Mesenchymal stem cell (in vitro differentiated cells and primary cell): ENCODE measurements around the gene MAPK8IP2.

ENCODE experiments used
- DNase-seq: peaks from one replicate; pipeline ENCODE4 v3.0.0-alpha.2; 2013
- H2AFZ ChIP-seq: one replicate; pipeline ENCODE4 v1.6.1; 2013; ENCODE audit warnings: low read depth, mild to moderate bottlenecking, control low read depth, inconsistent platforms, low read length, moderate library complexity
- H2AK5ac ChIP-seq: 2 replicates; pipeline ENCODE4 v1.6.1; 2013; ENCODE audit warnings: low read length, moderate library complexity, mild to moderate bottlenecking, inconsistent platforms; ENCODE audit not compliant: severe bottlenecking
- H2BK120ac ChIP-seq: one replicate; pipeline ENCODE4 v1.6.1; 2013; ENCODE audit warnings: low read depth, mild to moderate bottlenecking, inconsistent platforms, low read length, moderate library complexity
- H2BK12ac ChIP-seq, 2 experiments: one replicate each; pipeline ENCODE4 v1.6.1; 2013; ENCODE audit warnings: inconsistent platforms in 2 of 2, low read length in 2 of 2, mild to moderate bottlenecking in 2 of 2, moderate library complexity in 2 of 2, control low read depth in 1 of 2
- H2BK15ac ChIP-seq: one replicate; pipeline ENCODE4 v1.6.1; 2013; ENCODE audit warnings: mild to moderate bottlenecking, low read depth, inconsistent platforms; ENCODE audit not compliant: poor library complexity, severe bottlenecking
- H2BK5ac ChIP-seq: 2 replicates; pipeline ENCODE4 v1.6.1; 2013; ENCODE audit warnings: low read depth, mild to moderate bottlenecking, low read length, control low read depth, inconsistent platforms; ENCODE audit not compliant: poor library complexity, severe bottlenecking
- H3K14ac ChIP-seq, 2 experiments: one replicate each; pipeline ENCODE4 v1.6.1; 2013; ENCODE audit warnings: inconsistent platforms in 2 of 2, low read length in 2 of 2, control low read depth in 1 of 2, mild to moderate bottlenecking in 1 of 2, moderate library complexity in 1 of 2
- H3K18ac ChIP-seq, 2 experiments: one replicate each; pipeline ENCODE4 v1.6.1; 2013; ENCODE audit warnings: inconsistent platforms in 2 of 2, low read length in 2 of 2, control low read depth in 1 of 2, low read depth in 1 of 2, mild to moderate bottlenecking in 1 of 2
- H3K23ac ChIP-seq, 2 experiments: one replicate each; pipeline ENCODE4 v1.6.1; 2013; ENCODE audit warnings: inconsistent platforms in 2 of 2, low read length in 2 of 2, mild to moderate bottlenecking in 2 of 2, moderate library complexity in 2 of 2, control low read depth in 1 of 2
- H3K27ac ChIP-seq: 2 replicates; pipeline ENCODE4 v1.5.1; 2013; ENCODE audit warnings: mild to moderate bottlenecking, moderate library complexity, low read length, control low read depth, inconsistent platforms; ENCODE audit not compliant: poor library complexity, severe bottlenecking
- H3K27me3 ChIP-seq, 2 experiments: 2 replicates each; pipeline versions ENCODE4 v1.6.1 to v1.7.0; 2013; ENCODE audit warnings: low read length in 2 of 2, mild to moderate bottlenecking in 2 of 2, moderate library complexity in 2 of 2, control low read depth in 1 of 2, inconsistent platforms in 1 of 2; ENCODE audit not compliant: control insufficient read depth in 1 of 2, insufficient read depth in 1 of 2
- H3K36me3 ChIP-seq, 2 experiments: 2 replicates each; pipeline versions ENCODE4 v1.6.1 to v1.7.0; 2013; ENCODE audit warnings: low read length in 2 of 2, control low read depth in 1 of 2, inconsistent platforms in 1 of 2, low read depth in 1 of 2, mild to moderate bottlenecking in 1 of 2; ENCODE audit not compliant: insufficient read depth in 2 of 2, control insufficient read depth in 1 of 2
- H3K4ac ChIP-seq, 2 experiments: one replicate each; pipeline ENCODE4 v1.6.1; 2013; ENCODE audit warnings: inconsistent platforms in 2 of 2, low read length in 2 of 2, mild to moderate bottlenecking in 2 of 2, moderate library complexity in 2 of 2, control low read depth in 1 of 2, low read depth in 1 of 2
- H3K4me1 ChIP-seq: 2 replicates; pipeline ENCODE4 v1.6.1; 2013; ENCODE audit warnings: low read depth, low read length, control low read depth; ENCODE audit not compliant: control insufficient read depth, insufficient read depth
- H3K4me2 ChIP-seq: 2 replicates; pipeline ENCODE4 v1.6.1; 2013; ENCODE audit warnings: low read length, mild to moderate bottlenecking, inconsistent platforms; ENCODE audit not compliant: poor library complexity, severe bottlenecking
- H3K4me3 ChIP-seq, 2 experiments: 2 replicates each; pipeline versions ENCODE4 v1.5.1 to v1.7.0; 2013; ENCODE audit warnings: low read length in 2 of 2, mild to moderate bottlenecking in 2 of 2, control low read depth in 1 of 2, low read depth in 1 of 2; ENCODE audit not compliant: insufficient read depth in 1 of 2
- H3K79me1 ChIP-seq: replicated peaks from 2 replicates; pipeline ENCODE4 v1.6.1; 2013; ENCODE audit warnings: mild to moderate bottlenecking, control low read depth, low read length, inconsistent platforms; ENCODE audit not compliant: poor library complexity, severe bottlenecking
- H3K9ac ChIP-seq: 2 replicates; pipeline ENCODE4 v1.7.0; 2013; ENCODE audit warnings: mild to moderate bottlenecking, low read length, moderate library complexity
- H3K9me3 ChIP-seq: 2 replicates; pipeline ENCODE4 v1.7.0; 2013; ENCODE audit warnings: mild to moderate bottlenecking, low read length; ENCODE audit not compliant: control insufficient read depth
- H4K8ac ChIP-seq: one replicate; pipeline ENCODE4 v1.6.1; 2013; ENCODE audit warnings: inconsistent platforms, mild to moderate bottlenecking, low read length, moderate library complexity
- H4K91ac ChIP-seq: one replicate; pipeline ENCODE4 v1.6.1; 2013; ENCODE audit warnings: mild to moderate bottlenecking, low read length, inconsistent platforms
- WGBS: methylation state at CpG from one replicate; pipeline ENCODE4 v1.1.7; 2013; ENCODE audit warnings: mixed read lengths; 5-methylcytosine and 5-hydroxymethylcytosine counted together

The MAPK8IP2 gene

GRCh38 chr22:50595189-50595588 is 5.4 kb upstream of the MAPK8IP2 start:
- no peak overlapping the region for H3K4ac ChIP-seq
- peaks cover 0 to 3% of the 10 kb centered on the region in 2 experiments for H3K36me3 ChIP-seq
- no peak overlapping the region for H2BK12ac ChIP-seq
- no peak overlapping the region for H2AFZ ChIP-seq
- no peak overlapping the region for H3K4me2 ChIP-seq
- H3K79me1 ChIP-seq: no peaks in the 10 kb centered on the region
- peaks cover 5% of the 10 kb centered on the region for H3K4me1 ChIP-seq
- no peak overlapping the region for H3K14ac ChIP-seq
- no peak overlapping the region for H3K18ac ChIP-seq
- no peak for DNase-seq
- H2BK120ac ChIP-seq: no peak overlapping the region
- no peak overlapping the region for H3K9ac ChIP-seq
- H3K27ac ChIP-seq: no peak overlapping the region
- H4K8ac ChIP-seq: no peak overlapping the region
- no peaks in the 10 kb centered on the region for H3K9me3 ChIP-seq
- no peak overlapping the region for H2BK15ac ChIP-seq
- H3K4me3 ChIP-seq: no peak overlapping the region
- H2AK5ac ChIP-seq: no peak overlapping the region
- no peak overlapping the region for H4K91ac ChIP-seq
- no peak overlapping the region for H3K23ac ChIP-seq
- H3K27me3 ChIP-seq: peaks cover 12 to 22% of the 10 kb centered on the region in 2 experiments
- no peak overlapping the region for H2BK5ac ChIP-seq
- 81% methylated on average over 3 of the region's 3 CpGs for WGBS

DNA sequence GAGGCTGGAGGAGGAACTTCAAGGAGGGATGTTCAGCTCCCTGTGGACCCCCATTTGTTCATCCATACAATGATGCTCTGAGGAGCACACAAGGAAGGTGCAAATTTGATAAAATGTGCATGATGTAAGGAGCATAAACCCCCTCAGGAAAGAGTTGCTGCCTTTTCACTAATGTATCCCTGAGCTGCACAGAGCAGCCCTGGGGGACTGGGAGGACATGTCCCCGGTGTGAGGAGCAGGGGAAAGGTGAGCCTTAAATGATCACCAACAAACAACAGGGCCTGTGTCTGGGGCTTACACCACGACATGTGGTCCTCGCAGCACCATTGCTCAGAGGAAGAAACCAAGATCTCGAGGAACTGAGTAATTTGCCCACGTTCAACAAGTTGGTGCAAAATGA is 3.5 kb upstream of the MAPK8IP2 start:
- peaks cover 9% of the 10 kb centered on the region for H3K4me1 ChIP-seq
- no peak overlapping the region for H4K8ac ChIP-seq
- H2AK5ac ChIP-seq: no peak overlapping the region
- H3K79me1 ChIP-seq: no peaks in the 10 kb centered on the region
- H3K14ac ChIP-seq: no peak overlapping the region
- no peak overlapping the region for H2AFZ ChIP-seq
- H2BK12ac ChIP-seq: no peak overlapping the region
- H3K18ac ChIP-seq: no peak overlapping the region
- H3K4me3 ChIP-seq: no peak overlapping the region
- H3K4ac ChIP-seq: no peak overlapping the region
- H2BK15ac ChIP-seq: no peak overlapping the region
- H3K23ac ChIP-seq: no peak overlapping the region
- H3K4me2 ChIP-seq: no peak overlapping the region
- H3K27me3 ChIP-seq: peaks cover 23 to 33% of the 10 kb centered on the region in 2 experiments
- no peak overlapping the region for H4K91ac ChIP-seq
- peaks cover 0 to 3% of the 10 kb centered on the region in 2 experiments for H3K36me3 ChIP-seq
- WGBS: 80% methylated on average over 5 of the region's 5 CpGs
- no peak overlapping the region for H3K9ac ChIP-seq
- no peak for DNase-seq
- no peak overlapping the region for H2BK120ac ChIP-seq
- no peak overlapping the region for H3K27ac ChIP-seq
- H3K9me3 ChIP-seq: no peaks in the 10 kb centered on the region
- no peak overlapping the region for H2BK5ac ChIP-seq

- no peak overlapping the region for H2BK5ac ChIP-seq
These were observed 657 bp upstream of the MAPK8IP2 start for GRCh38 chr22:50599816-50600455.

GRCh38 chr22:50600967-50601668 is 525 bp downstream of the MAPK8IP2 start:
- Histone ChIP-seq H3K18ac (no peak overlapping the region), H4K91ac (no peak overlapping the region), H2BK12ac (no peak overlapping the region), H3K4me2 (peak overlapping the region; percentile 58), H2BK15ac (no peak overlapping the region), H3K36me3 (peaks cover 0 to 9% of the 10 kb centered on the region in 2 experiments), H3K4ac (no peak overlapping the region), H3K14ac (no peak overlapping the region), H2BK5ac (no peak overlapping the region), H3K9ac (no peak overlapping the region), H3K23ac (peak overlapping the region in 1 of 2 experiments; percentile 59), H3K27ac (no peak overlapping the region), H3K9me3 (no peaks in the 10 kb centered on the region), H3K27me3 (peaks cover 52 to 59% of the 10 kb centered on the region in 2 experiments), H2BK120ac (no peak overlapping the region), H4K8ac (no peak overlapping the region), H3K79me1 (no peaks in the 10 kb centered on the region), H2AFZ (no peak overlapping the region), H3K4me3 (peak overlapping the region in 1 of 2 experiments; percentile 49), H2AK5ac (no peak overlapping the region), H3K4me1 (peaks cover 9% of the 10 kb centered on the region)
- WGBS: 10% methylated on average over 28 of the region's 52 CpGs
- no peak for DNase-seq

More at GRCh38 chr22:50599816-50600455, 657 bp upstream of the MAPK8IP2 start:
- no peak overlapping the region for H3K14ac ChIP-seq
- no peak overlapping the region for H4K91ac ChIP-seq
- no peak overlapping the region for H3K23ac ChIP-seq
- peaks cover 9% of the 10 kb centered on the region for H3K4me1 ChIP-seq
- no peak overlapping the region for H2BK120ac ChIP-seq
- H3K27ac ChIP-seq: no peak overlapping the region
- H3K79me1 ChIP-seq: no peaks in the 10 kb centered on the region
- no peak overlapping the region for H3K4ac ChIP-seq
- H3K18ac ChIP-seq: no peak overlapping the region
- DNase-seq: peak; percentile 43
- H3K27me3 ChIP-seq: peaks cover 47 to 48% of the 10 kb centered on the region in 2 experiments
- no peak overlapping the region for H3K4me3 ChIP-seq
- peaks cover 0 to 9% of the 10 kb centered on the region in 2 experiments for H3K36me3 ChIP-seq
- H3K9me3 ChIP-seq: no peaks in the 10 kb centered on the region
- H2BK15ac ChIP-seq: no peak overlapping the region
- peak overlapping the region; percentile 85 for H3K4me2 ChIP-seq
- H2AFZ ChIP-seq: no peak overlapping the region
- no peak overlapping the region for H3K9ac ChIP-seq
- H2AK5ac ChIP-seq: no peak overlapping the region
- H2BK12ac ChIP-seq: no peak overlapping the region
- H4K8ac ChIP-seq: no peak overlapping the region
- 31% methylated on average over 38 of the region's 52 CpGs for WGBS
